Heart left ventricle (tissue), 16 donors: Measurements from ENCODE around the gene FYTTD1. TPM values are rescaled to one million over a fixed set of nuclear protein-coding genes. Genes with fewer than 3 reads are reported as not detected.

Source experiments
- ATAC-seq, 4 donors: fragments of 200-7000 bp; cut with Tn5 transposase; one replicate each; pipeline ENCODE4 v1.9.1; 2020 to 2022; ENCODE audit warnings: moderate library complexity in 4 of 4, mild to moderate bottlenecking in 3 of 4, moderate number of reproducible peaks in 1 of 4
- DNase-seq, 5 donors: peaks; one replicate each; pipeline ENCODE4 v3.0.0-alpha.2; 2020
- H3K27ac ChIP-seq, 12 donors: fragments of 200-600 bp; sonication (generic) in 4 of 12; one replicate each; pipeline versions ENCODE4 v1.5.0 to v1.8.0; 2016 to 2022; ENCODE audit warnings: mild to moderate bottlenecking in 2 of 12
- H3K27me3 ChIP-seq, 9 donors: fragments of 200-600 bp; sonication (generic) in 2 of 9; one replicate each; pipeline versions ENCODE4 v1.5.1 to v1.8.0; 2016 to 2022; ENCODE audit warnings: mild to moderate bottlenecking in 3 of 9
- H3K36me3 ChIP-seq, 9 donors: fragments of 200-600 bp; sonication (generic) in 2 of 9; one replicate each; pipeline versions ENCODE4 v1.5.0 to v1.8.0; 2018 to 2022; ENCODE audit warnings: mild to moderate bottlenecking in 2 of 9
- H3K4me1 ChIP-seq, 12 donors: fragments of 200-600 bp; sonication (generic) in 4 of 12; one replicate each; pipeline versions ENCODE4 v1.5.0 to v1.8.0; 2016 to 2022; ENCODE audit warnings: mild to moderate bottlenecking in 3 of 12
- H3K4me3 ChIP-seq, 12 donors: fragments of 200-600 bp; sonication (generic) in 4 of 12; one replicate each; pipeline versions ENCODE4 v1.5.0 to v1.8.0; 2017 to 2022; ENCODE audit warnings: mild to moderate bottlenecking in 9 of 12, moderate library complexity in 4 of 12
- H3K9me3 ChIP-seq, 12 donors: fragments of 200-600 bp; sonication (generic) in 4 of 12; one replicate each; pipeline versions ENCODE4 v1.5.0 to v1.8.0; 2016 to 2022; ENCODE audit warnings: mild to moderate bottlenecking in 1 of 12
- POLR2A ChIP-seq, 2 donors: fragments of 450-650 bp; IDR thresholded peaks; one replicate each; pipeline ENCODE4 v1.6.1; 2017; ENCODE audit warnings: antibody characterized with exemption in 2 of 2, mild to moderate bottlenecking in 2 of 2, moderate library complexity in 2 of 2
- WGBS, 4 donors: extraction: QIAGEN DNeasy Blood & Tissue Kit in 2 of 4; methylation state at CpG; one replicate each; pipeline versions ENCODE4 v1.1.5 to v1.1.7; 2013 to 2018; 5-methylcytosine and 5-hydroxymethylcytosine counted together
- intact Hi-C, 10 donors: fragments of 100-400 bp; cut with DNase I; formaldehyde crosslinking; loops; one replicate each; pipeline versions ENCODE4 v1.11.1 to v1.14.2; 2022
- polyA plus RNA-seq, 2 donors: library from polyadenylated mRNA; stranded (reverse); fragments of 200-250 nt; gene quantifications; one replicate each; pipeline ENCODE4 v1.2.3, GENCODE V29; 2013
- total RNA-seq, 9 donors: library from RNA; depleted of rRNA in 2 of 9; stranded (reverse); fragments of >200 nt in 2 of 9; fragmentation: NEBNext Ultra II Directional in 3 of 9; extraction: Animal tissue kit (Norgen Biotek cat#: 25700) in 3 of 9; gene quantifications; one replicate each; pipeline versions ENCODE4 v1.1.0 to v1.2.4, GENCODE V29; 2016 to 2023
- TF ChIP-seq, protein P1 (sequence below), 12 donors: fragments of 200-600 bp; sonication (generic) in 4 of 12; IDR thresholded peaks; one replicate each; pipeline versions ENCODE4 v1.5.0 to v1.8.0; 2018 to 2022; ENCODE audit warnings: antibody characterized with exemption in 12 of 12, mild to moderate bottlenecking in 5 of 12
- donor health status: ischemic (EF 13 %, LVEDD 7.1; RV severe dilation, severe dysfunction).
- donor health status: healthy with polysubstance abuse.
- donor health status: DM: no; HTN: yes; CAD: no.
- donor health status: DM: no; HTN: no; CAD: no.
- donor health status: ischemic (EF 25% LVEDD 6.9; RV normal size, moderate dysfunction).
- donor health status: ischemic (EF 25% LVEDD 5.7; RV mildly dilated, moderate dysfunction).
- donor health status: healthy.
- donor health status: DM: yes; HTN: yes; CAD: no.
- donor health status: ischemic (EF 35%, LVEDD 5.7; RV mildly dilated, moderate dysfunction).
- donor health status: nonischemic (EF 11% LVEDD 7.7; RV severe dilation, severe dysfunction).
- donor health status: DM: yes; HTN: yes; CAD: no.
- donor health status: PGD.
- donor health status: ischemic (EF 29% LVEDD 5.4; RV normal size, mild dysfunction).
- donor health status: nonischemic (EF 23%, LVEDD 6.1; RV moderate dilation, normal function).

The FYTTD1 gene
- total and polyA plus RNA-seq, 11 donors: 19.0 to 93.6 (median 72.5) TPM

DNA sequence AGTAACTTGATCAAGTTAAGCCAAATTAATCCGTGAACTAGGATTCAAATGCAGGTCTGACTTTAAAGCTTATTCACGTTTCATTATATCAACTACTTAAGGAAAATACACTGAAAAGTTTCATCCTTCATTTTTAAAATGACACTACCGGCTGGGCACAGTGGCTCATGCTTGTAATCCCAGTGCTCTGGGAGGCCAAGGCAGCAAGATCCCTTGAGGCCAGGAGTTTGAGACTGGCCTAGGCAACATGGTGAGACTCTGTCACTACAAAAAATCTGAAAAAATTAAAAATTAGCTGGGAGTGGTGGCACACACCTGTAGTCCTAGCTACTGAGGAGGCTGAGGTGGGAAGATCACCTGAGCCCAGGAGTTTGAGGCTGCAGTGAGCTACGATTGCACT, 16.6 kb upstream of the FYTTD1 start:
- Histone ChIP-seq H3K36me3 (peaks cover 0 to 8% (median 0%) of the 10 kb centered on the region in 9 donors), H3K27me3 (no peaks in the 10 kb centered on the region), H3K27ac (no peak overlapping the region), H3K9me3 (no peaks in the 10 kb centered on the region), H3K4me1 (peaks cover 4 to 33% (median 17%) of the 10 kb centered on the region in 12 donors), H3K4me3 (no peak overlapping the region)
- DNase-seq: no peak
- no peak for TF ChIP-seq POLR2A (IDR thresholded peaks at IDR 0.05)
- TF ChIP-seq, protein P1, sequence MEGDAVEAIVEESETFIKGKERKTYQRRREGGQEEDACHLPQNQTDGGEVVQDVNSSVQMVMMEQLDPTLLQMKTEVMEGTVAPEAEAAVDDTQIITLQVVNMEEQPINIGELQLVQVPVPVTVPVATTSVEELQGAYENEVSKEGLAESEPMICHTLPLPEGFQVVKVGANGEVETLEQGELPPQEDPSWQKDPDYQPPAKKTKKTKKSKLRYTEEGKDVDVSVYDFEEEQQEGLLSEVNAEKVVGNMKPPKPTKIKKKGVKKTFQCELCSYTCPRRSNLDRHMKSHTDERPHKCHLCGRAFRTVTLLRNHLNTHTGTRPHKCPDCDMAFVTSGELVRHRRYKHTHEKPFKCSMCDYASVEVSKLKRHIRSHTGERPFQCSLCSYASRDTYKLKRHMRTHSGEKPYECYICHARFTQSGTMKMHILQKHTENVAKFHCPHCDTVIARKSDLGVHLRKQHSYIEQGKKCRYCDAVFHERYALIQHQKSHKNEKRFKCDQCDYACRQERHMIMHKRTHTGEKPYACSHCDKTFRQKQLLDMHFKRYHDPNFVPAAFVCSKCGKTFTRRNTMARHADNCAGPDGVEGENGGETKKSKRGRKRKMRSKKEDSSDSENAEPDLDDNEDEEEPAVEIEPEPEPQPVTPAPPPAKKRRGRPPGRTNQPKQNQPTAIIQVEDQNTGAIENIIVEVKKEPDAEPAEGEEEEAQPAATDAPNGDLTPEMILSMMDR (IDR thresholded peaks at IDR 0.05): no peak
- intact Hi-C loops: no loop called here
- no peak for ATAC-seq
- WGBS, 4 donors: 94 to 97% (median 96%) methylated on average over 4 of the region's 4 CpGs

DNA sequence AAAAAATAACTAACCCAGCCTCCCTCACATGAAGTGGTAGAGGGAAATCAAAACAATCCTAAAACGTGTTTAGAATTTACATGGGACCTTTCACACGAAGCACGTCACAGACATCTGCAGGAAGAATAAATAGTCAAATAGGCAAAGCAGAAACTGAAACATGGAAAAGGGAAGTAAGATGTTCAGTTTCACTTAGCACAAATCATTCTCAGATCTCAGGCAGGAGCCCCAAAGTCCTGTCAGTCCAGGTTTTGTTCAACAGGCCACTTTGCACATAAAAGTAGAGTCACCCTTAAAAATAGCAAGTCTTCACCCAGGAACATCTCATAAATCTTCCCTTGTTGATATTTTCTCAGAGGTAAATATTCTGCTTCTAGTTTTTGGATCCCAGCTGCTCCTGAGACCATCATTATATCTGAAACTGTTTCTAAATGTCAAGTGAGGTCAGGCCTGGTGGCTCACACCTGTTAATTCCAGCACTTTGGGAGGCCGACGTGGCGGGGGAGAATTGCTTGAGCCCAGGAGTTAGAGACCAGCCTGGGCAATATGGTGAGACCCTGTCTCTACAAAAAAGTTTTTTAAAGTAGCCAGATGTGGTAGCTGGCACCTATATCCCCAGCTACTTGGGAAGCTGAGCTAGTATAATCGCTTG, 14.9 kb upstream of the FYTTD1 start:
- intact Hi-C loops: no loop called here
- Histone ChIP-seq H3K4me3 (peak overlapping the region in 3 of 12 donors; percentile 84 to 99 (median 87)), H3K27me3 (no peaks in the 10 kb centered on the region), H3K9me3 (no peaks in the 10 kb centered on the region), H3K36me3 (peaks cover 0 to 8% (median 0%) of the 10 kb centered on the region in 9 donors), H3K27ac (peak overlapping the region in 4 of 12 donors; percentile 4 to 94 (median 50)), H3K4me1 (peaks cover 4 to 34% (median 17%) of the 10 kb centered on the region in 12 donors)
- DNase-seq: no peak
- TF ChIP-seq, protein P1 (IDR thresholded peaks at IDR 0.05): no peak
- no peak for TF ChIP-seq POLR2A (IDR thresholded peaks at IDR 0.05)
- no peak for ATAC-seq
- WGBS, 4 donors: 87 to 91% (median 88%) methylated on average over 7 of the region's 7 CpGs

DNA sequence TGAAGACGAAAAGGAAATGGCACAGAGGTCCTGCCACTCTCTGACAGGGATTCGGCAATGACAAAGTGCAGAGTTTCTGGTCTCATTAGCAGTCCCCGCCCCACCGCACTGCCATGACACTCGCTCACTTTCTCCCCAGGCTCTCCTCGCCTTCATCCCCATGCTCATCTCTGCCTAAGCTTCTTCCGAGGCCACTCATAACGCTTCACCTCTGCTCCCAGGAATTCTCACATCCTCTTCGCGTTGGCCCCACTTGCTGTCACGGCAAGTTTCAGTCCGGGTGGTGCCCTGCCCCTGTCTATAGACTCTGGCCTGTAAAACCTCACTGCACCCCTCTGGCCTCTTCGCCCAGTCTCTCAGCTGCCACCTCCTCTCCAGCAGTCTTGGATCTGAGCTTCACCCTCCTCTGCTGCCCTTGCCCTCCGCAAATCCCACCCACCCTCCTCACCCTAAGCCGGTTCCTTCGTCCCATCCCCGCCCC, 13.6 kb upstream of the FYTTD1 start:
- Histone ChIP-seq H3K9me3 (no peaks in the 10 kb centered on the region), H3K4me3 (peak overlapping the region; percentile 84 to 99 (median 92)), H3K4me1 (peaks cover 4 to 34% (median 17%) of the 10 kb centered on the region in 12 donors), H3K27me3 (no peaks in the 10 kb centered on the region), H3K36me3 (peaks cover 0 to 8% (median 0%) of the 10 kb centered on the region in 9 donors), H3K27ac (peak overlapping the region; percentile 61 to 94 (median 89))
- intact Hi-C loops: loop anchor here in 2 of 10 donors (1.0 to 2.0 kb wide), 2 partner anchors 23 to 24 kb away; no protein-coding TSS in a partner anchor
- WGBS, 4 donors: 1 to 2% (median 2%) methylated on average over 17 of the region's 17 CpGs
- DNase-seq (peak in 3 of 5 donors; percentile 39 to 62 (median 40)), ATAC-seq (peak in 3 of 4 donors; percentile 14 to 17 (median 16))
- TF ChIP-seq, protein P1 (IDR thresholded peaks at IDR 0.05): no peak
- no peak for TF ChIP-seq POLR2A (IDR thresholded peaks at IDR 0.05)
